Thymus (tissue), 14 donors: ENCODE data around the gene PNRC1. TPM values are rescaled to one million over a fixed set of nuclear protein-coding genes. Genes with fewer than 3 reads are reported as not detected.
"Not testable (repeated sequence)": the region's sequence is repeated elsewhere in the genome, so short reads cannot be mapped to it uniquely, and the experiment has no call there.

ENCODE experiments used
- DNase-seq, 9 donors: peaks; one replicate each; pipeline ENCODE4 v3.0.0-alpha.2; 2013; ENCODE audit warnings: low spot score in 9 of 9, low read depth in 6 of 9, missing footprints in 1 of 9
- H3K27ac ChIP-seq, 2 donors: one replicate each; pipeline ENCODE4 v1.5.1; 2013; ENCODE audit warnings: control low read depth in 1 of 2, low read depth in 1 of 2, low read length in 1 of 2, mild to moderate bottlenecking in 1 of 2, moderate library complexity in 1 of 2
- H3K27me3 ChIP-seq, 2 donors: one replicate each; pipeline ENCODE4 v1.5.1; 2013; ENCODE audit warnings: low read length in 1 of 2; ENCODE audit not compliant: control insufficient read depth in 2 of 2, insufficient read depth in 1 of 2
- H3K36me3 ChIP-seq, 2 donors: one replicate each; pipeline ENCODE4 v1.5.1; 2013; ENCODE audit warnings: low read length in 1 of 2, mild to moderate bottlenecking in 1 of 2, moderate library complexity in 1 of 2; ENCODE audit not compliant: control insufficient read depth in 2 of 2, insufficient read depth in 2 of 2
- H3K4me1 ChIP-seq, 2 donors: one replicate each; pipeline ENCODE4 v1.5.1; 2013; ENCODE audit warnings: low read length in 2 of 2; ENCODE audit not compliant: control insufficient read depth in 2 of 2, insufficient read depth in 2 of 2
- H3K4me3 ChIP-seq, 2 donors: one replicate each; pipeline ENCODE4 v1.5.1; 2013; ENCODE audit warnings: low read length in 2 of 2, control low read depth in 1 of 2, mild to moderate bottlenecking in 1 of 2
- H3K9me3 ChIP-seq, 2 donors: one replicate each; pipeline ENCODE4 v1.5.1; 2013; ENCODE audit warnings: low read length in 1 of 2, mild to moderate bottlenecking in 1 of 2; ENCODE audit not compliant: control insufficient read depth in 2 of 2, insufficient read depth in 1 of 2
- WGBS: extraction: QIAGEN DNeasy Blood & Tissue Kit; methylation state at CpG from one replicate; pipeline ENCODE4 v1.1.7; 2013; 5-methylcytosine and 5-hydroxymethylcytosine counted together
- long read RNA-seq, 10 donors: transcript quantifications; one replicate each; lab custom pipeline, GENCODE V29; 2026
- polyA plus RNA-seq: library from polyadenylated mRNA; stranded (reverse); fragments of 200-250 nt; gene quantifications from one replicate; pipeline ENCODE4 v1.2.3, GENCODE V29; 2013
- total RNA-seq: library from RNA; stranded (reverse); fragments of 120-200 nt; gene quantifications from one replicate; pipeline ENCODE4 v1.2.4, GENCODE V29; 2013
- donor health status: healthy.

Gene PNRC1
- total RNA-seq = 114 TPM
- polyA plus RNA-seq = 230 TPM
- long read RNA-seq, donor 1, transcript PNRC1-201 (2 exons, 2,065 nt) = major isoform, 8 of 8 reads
- long read RNA-seq, donor 1, partial matches to known transcripts = 0 of 8 reads
- long read RNA-seq, donor 1, other reads (novel, unspliced or antisense) = 0 of 8 reads
- long read RNA-seq, donor 2 = 0 reads
- long read RNA-seq, donor 3, transcript PNRC1-201 (2 exons, 2,065 nt) = major isoform, 78 of 82 reads
- long read RNA-seq, donor 3, partial matches to known transcripts = 0 of 82 reads
- long read RNA-seq, donor 3, other reads (novel, unspliced or antisense) = 0 of 82 reads
- long read RNA-seq, donor 4, transcript PNRC1-201 (2 exons, 2,065 nt) = major isoform, 56 of 85 reads
- long read RNA-seq, donor 4, partial matches to known transcripts = 26 of 85 reads
- long read RNA-seq, donor 4, other reads (novel, unspliced or antisense) = 0 of 85 reads
- long read RNA-seq, donor 5, transcript PNRC1-201 (2 exons, 2,065 nt) = major isoform, 116 of 116 reads
- long read RNA-seq, donor 5, partial matches to known transcripts = 0 of 116 reads
- long read RNA-seq, donor 5, other reads (novel, unspliced or antisense) = 0 of 116 reads
- long read RNA-seq, donor 6, transcript PNRC1-201 (2 exons, 2,065 nt) = major isoform, 69 of 71 reads
- long read RNA-seq, donor 6, partial matches to known transcripts = 0 of 71 reads
- long read RNA-seq, donor 6, other reads (novel, unspliced or antisense) = 0 of 71 reads
- long read RNA-seq, donor 7, transcript PNRC1-201 (2 exons, 2,065 nt) = major isoform, 79 of 81 reads
- long read RNA-seq, donor 7, partial matches to known transcripts = 0 of 81 reads
- long read RNA-seq, donor 7, other reads (novel, unspliced or antisense) = 0 of 81 reads
- long read RNA-seq, donor 8, transcript PNRC1-201 (2 exons, 2,065 nt) = major isoform, 30 of 33 reads
- long read RNA-seq, donor 8, partial matches to known transcripts = 0 of 33 reads
- long read RNA-seq, donor 8, other reads (novel, unspliced or antisense) = 0 of 33 reads
- long read RNA-seq, donor 9, transcript PNRC1-201 (2 exons, 2,065 nt) = major isoform, 51 of 70 reads
- long read RNA-seq, donor 9, partial matches to known transcripts = 19 of 70 reads
- long read RNA-seq, donor 9, other reads (novel, unspliced or antisense) = 0 of 70 reads
- long read RNA-seq, donor 10, transcript PNRC1-201 (2 exons, 2,065 nt) = major isoform, 96 of 98 reads
- long read RNA-seq, donor 10, partial matches to known transcripts = 0 of 98 reads
- long read RNA-seq, donor 10, other reads (novel, unspliced or antisense) = 0 of 98 reads

- peaks cover 12 to 18% of the 10 kb centered on the region in 2 donors for H3K4me1 ChIP-seq
- WGBS = under 1% methylated on average over 63 of the region's 63 CpGs
Observed at GRCh38 chr6:89080281-89081128, at the start of gene PNRC1. PNRC1 (plus strand) TSS chr6:89080751; CDS start chr6:89080895, 144 bp downstream.

DNA sequence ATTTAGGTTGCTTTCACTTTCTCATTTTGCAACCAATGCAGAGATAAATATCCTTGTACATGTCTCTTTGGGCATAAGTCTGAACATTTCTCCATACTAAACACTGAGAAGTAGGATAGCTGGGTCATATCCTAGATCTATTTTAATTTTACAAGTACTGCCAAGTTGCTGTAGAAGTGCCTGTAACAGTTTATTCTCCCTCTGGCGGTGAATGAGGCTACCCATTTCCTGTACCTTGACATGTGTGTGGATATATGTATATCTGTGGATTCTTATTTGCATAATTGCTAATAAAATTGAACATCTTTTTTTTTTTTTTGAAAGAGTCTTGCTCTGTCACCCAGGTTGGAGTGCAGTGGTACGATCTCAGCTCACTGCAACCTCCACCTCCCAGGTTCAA is 48.0 kb upstream of the PNRC1 start:
- Histone ChIP-seq H3K4me1 (peaks cover 0 to 11% of the 10 kb centered on the region in 2 donors), H3K27me3 (no peaks in the 10 kb centered on the region), H3K36me3 (no peaks in the 10 kb centered on the region), H3K9me3 (peaks cover 0 to 8% of the 10 kb centered on the region in 2 donors), H3K27ac (no peak overlapping the region), H3K4me3 (no peak overlapping the region)
- DNase-seq = peak in 1 of 9 donors; percentile 37
- WGBS = 68% methylated on average over 2 of the region's 2 CpGs

More at GRCh38 chr6:89080281-89081128, at the start of gene PNRC1:
- Histone ChIP-seq H3K4me3 (peak within 1 kb of the TSS; percentile 98 to 100), H3K27ac (peak within 1 kb of the TSS; percentile 96 to 100), H3K36me3 (peaks cover 21 to 32% of the 10 kb centered on the region in 2 donors), H3K27me3 (no peaks in the 10 kb centered on the region), H3K9me3 (no peaks in the 10 kb centered on the region)
- peak; percentile 98 to 100 (median 100) for DNase-seq

GRCh38 chr6:89033461-89033860 is 47.1 kb upstream of the PNRC1 start:
- H3K4me3 ChIP-seq = no peak overlapping the region
- DNase-seq = no peak
- H3K4me1 ChIP-seq = peaks cover 0 to 11% of the 10 kb centered on the region in 2 donors
- no peaks in the 10 kb centered on the region for H3K27me3 ChIP-seq
- H3K27ac ChIP-seq = peak overlapping the region in 1 of 2 donors; percentile 21
- WGBS = 93% methylated on average over 1 of the region's 1 CpG
- peaks cover 0 to 14% of the 10 kb centered on the region in 2 donors for H3K9me3 ChIP-seq
- no peaks in the 10 kb centered on the region for H3K36me3 ChIP-seq

DNA sequence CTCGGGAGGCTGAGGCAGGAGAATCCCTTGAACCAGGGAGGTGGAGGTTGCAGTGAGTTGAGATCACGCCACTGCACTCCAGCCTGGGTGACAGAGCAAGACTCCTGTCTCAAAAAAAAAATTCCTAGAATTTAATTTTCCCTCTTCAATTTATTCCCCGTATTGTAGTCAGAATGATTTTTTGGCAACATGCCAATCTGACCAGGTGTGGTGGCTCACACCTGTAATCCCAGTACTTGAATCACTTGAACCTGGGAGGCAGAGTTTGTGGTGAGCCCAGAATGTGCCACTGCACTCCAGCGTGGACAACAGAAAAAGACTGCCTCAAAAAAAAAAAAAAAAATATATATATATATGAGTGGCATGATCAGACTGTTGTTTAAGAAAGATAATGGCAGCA is 46.4 kb upstream of the PNRC1 start:
- peaks cover 0 to 14% of the 10 kb centered on the region in 2 donors for H3K9me3 ChIP-seq
- not testable (repeated sequence) for H3K27me3 ChIP-seq, H3K36me3 ChIP-seq, DNase-seq, H3K4me3 ChIP-seq
- 92% methylated on average over 4 of the region's 4 CpGs for whole genome bisulfite sequencing
- H3K27ac ChIP-seq = peak overlapping the region; percentile 59 to 86
- peaks cover 0 to 11% of the 10 kb centered on the region in 2 donors for H3K4me1 ChIP-seq

DNA sequence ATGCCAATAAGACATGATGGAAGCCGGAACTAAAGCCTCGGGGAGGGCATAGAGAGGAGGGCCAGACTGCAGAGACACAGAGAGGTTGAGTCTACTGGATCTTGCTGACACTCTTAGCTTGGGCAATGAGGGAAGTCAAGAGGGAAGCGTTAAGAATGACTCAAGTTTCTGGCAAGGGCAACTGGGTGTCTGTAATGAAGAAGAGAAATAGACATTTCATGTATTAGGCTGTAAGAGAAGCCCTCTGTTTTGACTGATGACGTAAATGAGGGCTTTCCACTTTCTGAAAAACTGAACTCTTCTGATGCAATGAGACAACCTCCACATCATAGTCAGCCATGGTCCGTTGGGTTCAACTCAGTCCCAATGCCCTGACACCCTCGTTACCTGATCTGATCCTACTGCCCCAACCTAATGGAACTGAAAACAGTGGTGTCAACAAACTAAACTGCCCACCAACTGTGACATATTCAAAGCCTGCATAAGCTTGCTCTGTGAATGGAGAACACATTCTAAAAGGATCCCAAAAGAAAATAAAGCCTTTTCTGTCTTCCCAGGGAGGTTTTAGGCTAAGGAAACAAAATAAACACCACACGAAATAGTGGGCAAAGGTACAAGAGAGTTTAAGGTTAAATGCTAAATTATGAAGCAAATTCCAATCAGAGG is 45.8 kb upstream of the PNRC1 start:
- Histone ChIP-seq H3K27me3 (no peaks in the 10 kb centered on the region), H3K36me3 (no peaks in the 10 kb centered on the region), H3K9me3 (peaks cover 0 to 14% of the 10 kb centered on the region in 2 donors), H3K4me1 (peaks cover 0 to 11% of the 10 kb centered on the region in 2 donors), H3K4me3 (no peak overlapping the region), H3K27ac (peak overlapping the region; percentile 76 to 86)
- DNase-seq = peak in 1 of 9 donors; percentile 24
- WGBS = 93% methylated on average over 7 of the region's 7 CpGs

DNA sequence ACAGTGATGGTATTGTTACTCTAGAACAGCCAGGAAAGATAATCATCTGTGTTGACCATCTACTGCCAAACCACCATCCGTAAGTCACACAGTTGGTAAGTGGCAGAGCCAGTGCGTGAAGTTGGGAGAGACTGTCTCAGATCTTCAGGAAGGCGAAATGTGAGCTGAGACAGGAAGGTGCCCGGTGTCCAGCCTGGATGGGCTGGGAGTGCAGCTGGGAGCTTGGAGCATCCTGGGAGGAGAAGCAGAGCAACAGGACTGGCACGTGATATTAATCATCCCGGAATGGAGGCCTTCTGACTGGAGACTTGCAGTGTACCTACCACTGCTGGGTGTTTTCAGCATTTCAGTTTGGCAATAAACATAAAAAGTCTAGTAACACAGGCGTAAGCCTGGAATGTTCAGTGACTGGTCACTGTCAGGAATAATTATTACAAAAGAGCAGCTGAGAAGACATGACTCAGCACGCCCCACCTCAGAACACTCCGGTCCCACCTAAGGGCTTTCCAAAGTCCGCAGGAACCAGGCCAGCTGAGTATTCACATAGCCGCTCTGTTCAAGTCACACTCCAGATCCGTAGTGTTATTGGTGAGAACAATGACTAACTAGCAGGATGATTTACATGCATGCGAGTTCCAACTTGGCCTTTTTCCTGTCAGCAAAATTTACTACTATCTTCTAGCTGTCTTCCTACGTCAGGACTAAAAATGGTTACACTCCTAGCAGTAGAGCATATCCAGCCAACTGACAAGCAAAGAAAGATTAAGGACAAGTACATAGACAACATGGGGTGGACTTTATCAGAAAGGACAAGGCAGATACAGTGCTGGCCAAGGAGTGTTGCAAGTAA is 45.1 kb upstream of the PNRC1 start:
- no peak overlapping the region for H3K4me3 ChIP-seq
- no peaks in the 10 kb centered on the region for H3K27me3 ChIP-seq
- peak in 1 of 9 donors; percentile 35 for DNase-seq
- H3K4me1 ChIP-seq = peaks cover 0 to 11% of the 10 kb centered on the region in 2 donors
- H3K27ac ChIP-seq = peak overlapping the region; percentile 76 to 86
- WGBS = 92% methylated on average over 14 of the region's 14 CpGs
- no peaks in the 10 kb centered on the region for H3K36me3 ChIP-seq
- H3K9me3 ChIP-seq = peaks cover 0 to 14% of the 10 kb centered on the region in 2 donors

GRCh38 chr6:89037141-89037900 is 43.2 kb upstream of the PNRC1 start:
- Histone ChIP-seq H3K4me1 (peaks cover 0 to 11% of the 10 kb centered on the region in 2 donors), H3K36me3 (no peaks in the 10 kb centered on the region), H3K27me3 (no peaks in the 10 kb centered on the region), H3K27ac (peak overlapping the region; percentile 1 to 36), H3K4me3 (no peak overlapping the region), H3K9me3 (peaks cover 0 to 14% of the 10 kb centered on the region in 2 donors)
- 95% methylated on average over 5 of the region's 5 CpGs for WGBS
- no peak for DNase-seq
